HL-60 (cell line): ENCODE data around the gene VTCN1.
"Not testable (repeated sequence)": the region's sequence is repeated elsewhere in the genome, so short reads cannot be mapped to it uniquely, and the experiment has no call there.

ENCODE experiments used
- DNase-seq, 2 experiments: peaks; one replicate each; pipeline ENCODE4 v3.0.0-alpha.2; 2010 to 2020; ENCODE audit warnings: low read depth in 1 of 2, low spot score in 1 of 2
- H3K27ac ChIP-seq: fragments of 250-450 bp; sonication (Bioruptor Pico); replicated peaks from 2 replicates; pipeline ENCODE4 v1.5.1; 2020; ENCODE audit warnings: mild to moderate bottlenecking, moderate library complexity
- H3K27me3 ChIP-seq: fragments of 250-450 bp; sonication (Bioruptor Pico); 2 replicates; pipeline ENCODE4 v1.5.1; 2021; ENCODE audit warnings: mild to moderate bottlenecking, moderate library complexity; ENCODE audit not compliant: insufficient read depth, poor library complexity, severe bottlenecking
- H3K4me3 ChIP-seq: replicated peaks from 2 replicates; pipeline ENCODE4 v1.5.1; 2011; ENCODE audit warnings: mild to moderate bottlenecking, control low read depth, low read length; ENCODE audit not compliant: insufficient read depth
- CTCF ChIP-seq: IDR thresholded peaks from one replicate; pipeline ENCODE4 v1.5.1; 2011; ENCODE audit warnings: low read length, control low read depth, inconsistent platforms; ENCODE audit not compliant: insufficient read depth
- GABPA ChIP-seq: IDR thresholded peaks from 2 replicates; pipeline ENCODE4 v1.6.1; 2012; ENCODE audit warnings: low read depth
- POLR2AphosphoS5 ChIP-seq: IDR thresholded peaks from 2 replicates; pipeline ENCODE4 v1.6.1; 2012; ENCODE audit warnings: low read depth
- REST ChIP-seq: IDR thresholded peaks from 2 replicates; pipeline ENCODE4 v1.6.1; 2012; ENCODE audit warnings: low read depth; ENCODE audit not compliant: insufficient replicate concordance
- SPI1 ChIP-seq: IDR thresholded peaks from 2 replicates; pipeline ENCODE4 v1.6.1; 2012; ENCODE audit warnings: low read depth, mild to moderate bottlenecking, borderline replicate concordance

The VTCN1 gene

GRCh38 chr1:117121589-117122329 is 89.0 kb downstream of the VTCN1 start, which contains the start of gene TRIM45:
Gene TRIM45 (minus strand): TSS chr1:117121749. CDS start chr1:117121201, 548 bp downstream.
- TF ChIP-seq GABPA, result no peak
- peak; percentile 17 for TF ChIP-seq CTCF
- TF ChIP-seq SPI1, result no peak
- TF ChIP-seq REST, result no peak
- TF ChIP-seq POLR2AphosphoS5, result no peak

GRCh38 chr1:117120774-117121588 is 89.7 kb downstream of the VTCN1 start:
- no peaks in the 10 kb centered on the region for H3K27me3 ChIP-seq
- TF ChIP-seq SPI1 (no peak), CTCF (no peak), POLR2AphosphoS5 (no peak), REST (no peak), GABPA (no peak)
- no peak for DNase-seq
- H3K4me3 ChIP-seq, result peak overlapping the region; percentile 60
- no peak overlapping the region; the same call in 1 of the 2 replicates for H3K27ac ChIP-seq

More at GRCh38 chr1:117121589-117122329, 89.0 kb downstream of the VTCN1 start, which contains the start of gene TRIM45:
- Histone ChIP-seq H3K27me3 (no peaks in the 10 kb centered on the region), H3K27ac (peak within 1 kb of the TSS; percentile 56), H3K4me3 (peak within 1 kb of the TSS; percentile 60)
- peak; percentile 71 to 90 for DNase-seq

GRCh38 chr1:117119144-117119543 is 91.6 kb downstream of the VTCN1 start:
- not testable (repeated sequence) for DNase-seq, H3K4me3 ChIP-seq, H3K27ac ChIP-seq, H3K27me3 ChIP-seq

- TF ChIP-seq REST (no peak), GABPA (no peak), POLR2AphosphoS5 (no peak), SPI1 (no peak), CTCF (no peak)
- H3K27ac ChIP-seq, result no peak overlapping the region
- H3K27me3 ChIP-seq, result no peaks in the 10 kb centered on the region
- no peak for DNase-seq
- H3K4me3 ChIP-seq, result no peak overlapping the region
Observed at GRCh38 chr1:117118137-117118536, 92.6 kb downstream of the VTCN1 start.
